ENCODE measurements around the gene NELFE. TPM values are rescaled to one million over a fixed set of nuclear protein-coding genes. Genes with fewer than 3 reads are reported as not detected.
A peak's percentile ranks its signal among the peaks of the same experiment; 100 is the strongest.

The NELFE gene
- total and polyA plus RNA-seq, 2 of the 13 experiments (the other 11 are each of a cell fraction or from before 2014, with no cell fraction given), result 51.3 to 69.8 TPM

DNA sequence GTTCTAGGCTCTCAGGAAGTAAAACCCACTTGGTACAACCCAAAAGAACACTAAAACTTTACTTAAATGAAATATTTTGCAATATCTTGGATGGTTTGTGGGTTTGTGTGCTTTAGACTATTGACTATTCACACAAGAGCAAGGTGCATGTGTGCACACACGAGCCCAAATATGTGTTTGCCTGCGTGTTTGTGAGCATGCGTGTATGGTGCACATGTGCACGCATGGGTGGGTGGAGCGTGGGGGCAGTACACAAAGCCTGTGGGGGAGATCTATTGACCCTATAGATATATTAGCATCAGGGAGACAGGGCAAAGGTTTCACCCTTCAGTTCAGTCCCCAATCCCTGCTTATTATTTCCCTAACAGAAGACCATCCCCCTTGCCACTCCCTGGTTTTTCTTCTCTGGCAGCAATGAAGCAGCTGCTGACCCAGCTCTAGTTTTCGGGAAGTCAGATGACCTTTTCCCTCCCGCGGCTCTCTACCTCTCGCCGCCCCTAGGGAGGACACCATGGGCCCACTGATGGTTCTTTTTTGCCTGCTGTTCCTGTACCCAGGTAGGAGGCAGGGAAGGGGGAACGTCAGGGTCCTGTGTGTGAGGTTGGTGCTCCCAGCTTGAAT is 31.4 kb downstream of the NELFE start, which contains the start of gene C2 (continued):
- TF ChIP-seq ARID4A (CRISPR knock-in tag; IDR thresholded peaks at IDR 0.05; ENCODE audit: borderline replicate concordance), result peak; percentile 83
- TF ChIP-seq TFDP2 (CRISPR knock-in tag; IDR thresholded peaks at IDR 0.05), result peak; percentile 44; the same call in 1 of the 2 replicates
- TF ChIP-seq RAD21 (CRISPR knock-in tag; IDR thresholded peaks at IDR 0.05), result no peak
- peak; percentile 82; the same call in 1 of the 2 replicates for TF ChIP-seq MAZ (IDR thresholded peaks at IDR 0.05; ENCODE audit: borderline replicate concordance, low read depth, low read length)
- TF ChIP-seq MAZ (CRISPR knock-in tag; IDR thresholded peaks at IDR 0.05; ENCODE audit: low read depth), result peak; percentile 90; the same call in 1 of the 2 replicates
- TF ChIP-seq ZNF367 (CRISPR knock-in tag; IDR thresholded peaks at IDR 0.05; ENCODE audit: borderline replicate concordance), result no peak
- peak; percentile 59; the same call in 1 of the 2 replicates for TF ChIP-seq EEA1 (CRISPR knock-in tag; IDR thresholded peaks at IDR 0.05; ENCODE audit: borderline replicate concordance)
- peak; percentile 95 for TF ChIP-seq LCORL (IDR thresholded peaks at IDR 0.05)
- peak; percentile 96 for TF ChIP-seq LCORL (CRISPR knock-in tag; IDR thresholded peaks at IDR 0.05)
- TF ChIP-seq CERS6 (CRISPR knock-in tag; IDR thresholded peaks at IDR 0.05), result no peak
- TF ChIP-seq ZEB1 (IDR thresholded peaks at IDR 0.05; ENCODE audit: insufficient replicate concordance, low read depth), result peak; percentile 79
- TF ChIP-seq HOXA3 (CRISPR knock-in tag; IDR thresholded peaks at IDR 0.05), result peak; percentile 93
- peak; percentile 70 for TF ChIP-seq POLR2AphosphoS5 (IDR thresholded peaks at IDR 0.05; ENCODE audit: low read depth, low read length)
- no peak for TF ChIP-seq ZNF83 (CRISPR knock-in tag; IDR thresholded peaks at IDR 0.05; ENCODE audit: borderline replicate concordance)
- no peak for TF ChIP-seq ZBTB8A (CRISPR knock-in tag; IDR thresholded peaks at IDR 0.05; ENCODE audit: borderline replicate concordance, low read depth)
- no peak for TF ChIP-seq ZNF75D (CRISPR knock-in tag; IDR thresholded peaks at IDR 0.05; ENCODE audit: borderline replicate concordance)
- TF ChIP-seq, protein P1, sequence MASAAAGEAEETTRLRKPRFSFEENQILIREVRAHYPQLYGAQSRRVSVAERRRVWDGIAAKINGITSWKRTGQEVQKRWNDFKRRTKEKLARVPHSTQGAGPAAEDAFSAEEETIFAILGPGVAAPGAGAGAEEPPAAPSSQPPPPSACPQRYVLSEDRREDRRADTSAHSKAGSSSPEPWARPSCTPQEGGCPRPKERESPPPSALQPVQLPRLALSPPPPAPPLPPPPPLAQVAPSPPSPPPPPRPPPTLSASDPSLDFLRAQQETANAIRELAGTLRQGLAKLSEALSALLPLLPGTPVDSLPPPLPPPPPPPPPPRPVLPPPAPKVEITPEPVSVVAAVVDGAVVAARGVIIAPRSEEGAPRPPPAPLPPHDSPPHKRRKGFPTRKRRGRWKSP (CRISPR knock-in tag; IDR thresholded peaks at IDR 0.05), result peak; percentile 86
- peak; percentile 92 for TF ChIP-seq ZNF280D (CRISPR knock-in tag; IDR thresholded peaks at IDR 0.05)
- peak; percentile 94 for TF ChIP-seq PHF21A (CRISPR knock-in tag; IDR thresholded peaks at IDR 0.05)
